ENCODE measurements around the gene BRD4. TPM values are rescaled to one million over a fixed set of nuclear protein-coding genes. Genes with fewer than 3 reads are reported as not detected.

Gene BRD4
- total RNA-seq, 3 donors from 2014 or later, result 102 to 113 (median 112) TPM

DNA sequence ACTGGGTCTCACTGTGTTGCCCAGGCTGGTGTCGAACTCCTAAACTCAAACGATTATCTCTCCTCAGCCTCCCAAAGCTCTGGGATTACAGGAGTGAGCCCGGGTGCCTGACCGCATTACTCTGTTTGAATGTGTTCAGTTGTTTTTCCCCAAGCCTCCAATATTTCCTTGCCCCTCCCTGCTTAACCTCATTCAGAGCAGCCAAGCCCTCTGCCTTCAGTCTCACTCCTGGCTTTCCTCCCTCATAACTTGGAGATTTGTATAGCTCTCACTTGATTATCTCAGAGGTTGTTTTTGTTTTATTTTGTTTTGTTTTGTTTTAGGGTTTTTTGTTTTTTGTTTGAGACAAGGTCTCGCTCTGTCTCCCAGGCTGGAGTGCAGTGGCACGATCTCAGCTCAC is 111.5 kb downstream of the BRD4 start:
- Mint-ChIP-seq H3K36me3 (ENCODE audit: insufficient read depth) (no peaks in the 10 kb centered on the region), H3K4me3 (no peak overlapping the region), H3K4me1 (ENCODE audit: low read depth) (peaks cover 18% of the 10 kb centered on the region), H3K27me3 (ENCODE audit: low read depth) (peaks cover 21% of the 10 kb centered on the region), H3K9me3 (no peaks in the 10 kb centered on the region)
- ATAC-seq, result no peak
- DNase-seq, result no peak

DNA sequence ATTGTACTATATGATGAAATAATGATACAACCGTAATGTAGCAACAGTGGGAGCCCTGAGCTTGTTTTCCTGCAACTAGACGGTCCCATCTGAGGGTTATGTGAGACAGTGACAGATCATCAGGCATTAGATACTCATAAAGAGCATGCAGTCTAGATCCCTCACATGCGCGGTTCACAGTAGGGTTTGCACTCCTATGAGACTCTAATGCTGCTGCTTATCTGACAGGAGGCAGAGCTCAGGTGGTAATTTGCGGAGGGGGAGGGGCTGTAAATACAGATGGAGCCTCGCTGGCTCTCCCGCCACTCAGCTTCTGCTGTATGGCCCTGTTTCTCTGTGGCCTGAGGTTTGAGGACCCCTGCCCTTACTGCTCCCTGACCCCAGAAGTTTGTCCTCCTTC is 113.8 kb downstream of the BRD4 start:
- ATAC-seq, result no peak
- no peaks in the 10 kb centered on the region for H3K9me3 Mint-ChIP-seq
- no peak for DNase-seq

DNA sequence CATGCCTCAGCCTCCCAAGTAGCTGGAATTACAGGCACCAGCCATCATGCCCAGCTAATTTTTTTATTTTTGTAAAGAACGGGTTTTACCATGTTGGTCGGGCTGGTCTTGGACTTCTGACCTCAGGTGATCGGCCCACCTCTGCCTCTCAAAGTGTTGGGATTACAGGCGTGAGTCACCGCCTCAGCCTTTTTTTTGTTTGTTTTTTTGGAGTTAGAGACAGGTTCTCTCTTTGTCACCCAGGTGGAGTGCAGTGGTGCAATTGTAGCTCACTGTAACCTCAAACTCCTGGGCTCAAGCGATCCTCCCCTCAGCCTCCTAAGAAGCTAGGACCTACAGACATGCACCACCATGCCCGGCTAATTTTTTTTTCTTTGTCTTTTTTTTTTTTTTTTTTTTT is 116.0 kb downstream of the BRD4 start:
- H3K36me3 Mint-ChIP-seq (ENCODE audit: insufficient read depth), result no peaks in the 10 kb centered on the region
- H3K4me1 Mint-ChIP-seq (ENCODE audit: low read depth), result no peaks in the 10 kb centered on the region
- DNase-seq (no peak), ATAC-seq (no peak)
- H3K4me3 Mint-ChIP-seq, result no peak overlapping the region
- no peaks in the 10 kb centered on the region for H3K9me3 Mint-ChIP-seq
- peaks cover 3% of the 10 kb centered on the region for H3K27me3 Mint-ChIP-seq (ENCODE audit: low read depth)

More for the DNA sequence above, 113.8 kb downstream of the BRD4 start:
- H3K4me1 Mint-ChIP-seq (ENCODE audit: low read depth), result peaks cover 12% of the 10 kb centered on the region
- peaks cover 14% of the 10 kb centered on the region for H3K27me3 Mint-ChIP-seq (ENCODE audit: low read depth)
- no peak overlapping the region for H3K4me3 Mint-ChIP-seq
- H3K36me3 Mint-ChIP-seq (ENCODE audit: insufficient read depth), result no peaks in the 10 kb centered on the region

DNA sequence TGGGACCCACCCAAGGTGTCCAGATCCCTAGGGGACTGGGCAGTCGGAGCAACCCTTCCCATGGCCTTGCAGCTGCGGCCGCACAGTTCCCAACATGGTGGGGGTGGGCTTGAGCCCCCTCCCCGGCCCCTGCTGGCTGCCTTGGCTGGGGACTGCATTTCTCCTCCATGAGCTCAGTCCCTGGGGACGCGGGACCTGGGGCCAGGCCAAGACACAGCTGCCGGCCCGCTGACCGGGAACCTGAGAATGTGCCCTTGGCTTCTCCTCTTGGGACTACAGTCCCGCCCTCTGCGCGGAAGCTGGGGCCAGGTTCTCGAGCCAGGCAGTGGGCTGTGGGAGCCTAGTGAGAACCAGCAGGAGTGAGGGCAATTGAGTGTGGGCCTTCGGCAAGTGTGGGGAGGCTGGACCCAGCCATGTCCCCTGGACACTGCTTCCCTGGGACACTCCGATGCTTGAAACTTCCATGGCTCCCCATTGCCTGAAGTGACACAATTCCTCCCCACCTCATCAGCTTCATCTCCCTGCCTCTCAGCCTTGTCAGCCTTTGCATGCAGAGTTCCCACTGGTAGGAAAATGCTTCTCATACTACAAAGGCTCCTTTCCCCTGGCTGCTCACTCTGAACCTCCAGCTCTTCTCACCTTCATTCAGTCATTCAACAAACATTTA is 118.5 kb downstream of the BRD4 start:
- peaks cover 3% of the 10 kb centered on the region for H3K27me3 Mint-ChIP-seq (ENCODE audit: low read depth)

DNA sequence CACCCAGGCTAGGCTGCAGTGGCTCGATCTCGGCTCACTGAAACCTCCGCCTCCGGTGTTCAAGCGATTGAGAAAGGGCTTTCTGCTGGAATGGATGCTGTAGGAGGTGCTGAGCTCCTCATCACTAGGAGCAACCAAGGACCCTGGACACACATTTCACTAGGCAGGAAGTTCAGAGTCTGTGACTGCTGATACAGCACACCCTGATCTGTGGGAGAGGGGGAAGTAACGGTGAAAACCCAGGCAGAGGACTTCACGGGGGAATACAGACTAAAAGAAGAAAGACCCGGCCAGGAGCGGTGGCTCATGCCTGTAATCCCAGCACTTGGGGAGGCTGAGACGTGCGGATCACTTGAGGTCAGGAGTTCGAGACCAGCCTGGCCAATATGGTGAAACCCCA is 119.6 kb downstream of the BRD4 start:
- no peaks in the 10 kb centered on the region for H3K36me3 Mint-ChIP-seq (ENCODE audit: insufficient read depth)
- H3K4me1 Mint-ChIP-seq (ENCODE audit: low read depth), result no peaks in the 10 kb centered on the region
- peaks cover 3% of the 10 kb centered on the region for H3K27me3 Mint-ChIP-seq (ENCODE audit: low read depth)
- ATAC-seq, result no peak
- no peak overlapping the region for H3K4me3 Mint-ChIP-seq
- no peak for DNase-seq
- no peaks in the 10 kb centered on the region for H3K9me3 Mint-ChIP-seq

More for the DNA sequence above, 118.5 kb downstream of the BRD4 start:
- H3K9me3 Mint-ChIP-seq, result no peaks in the 10 kb centered on the region
- DNase-seq, result no peak
- H3K4me3 Mint-ChIP-seq, result no peak overlapping the region
- no peaks in the 10 kb centered on the region for H3K4me1 Mint-ChIP-seq (ENCODE audit: low read depth)
- ATAC-seq, result no peak
- H3K36me3 Mint-ChIP-seq (ENCODE audit: insufficient read depth), result no peaks in the 10 kb centered on the region

DNA sequence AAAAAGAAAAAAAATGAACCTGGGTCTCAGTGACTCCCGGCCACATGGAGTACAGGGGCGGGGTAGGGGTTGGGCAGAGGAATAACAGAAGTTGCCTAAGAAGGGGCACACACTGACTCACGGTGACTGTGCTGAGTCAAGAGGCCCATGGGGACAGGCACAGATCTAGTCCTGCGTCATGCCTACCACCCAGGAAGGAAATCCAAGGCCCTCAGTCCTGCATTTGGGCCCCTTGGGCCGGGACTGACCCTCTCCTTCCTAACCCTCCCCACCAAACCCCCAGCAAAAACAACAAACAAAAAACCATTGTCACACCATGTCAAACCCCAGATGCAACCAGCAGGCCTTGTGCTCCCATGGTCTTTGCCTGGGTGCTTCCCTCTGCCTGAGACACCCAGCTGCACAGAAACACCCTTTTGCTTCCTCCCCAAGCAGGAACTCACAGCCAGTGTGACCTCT is 122.0 kb downstream of the BRD4 start:
- no peaks in the 10 kb centered on the region for H3K4me1 Mint-ChIP-seq (ENCODE audit: low read depth)
- ATAC-seq (no peak), DNase-seq (no peak)
- peaks cover 8% of the 10 kb centered on the region for H3K27me3 Mint-ChIP-seq (ENCODE audit: low read depth)
- no peaks in the 10 kb centered on the region for H3K9me3 Mint-ChIP-seq
- H3K36me3 Mint-ChIP-seq (ENCODE audit: insufficient read depth), result no peaks in the 10 kb centered on the region
- no peak overlapping the region for H3K4me3 Mint-ChIP-seq

DNA sequence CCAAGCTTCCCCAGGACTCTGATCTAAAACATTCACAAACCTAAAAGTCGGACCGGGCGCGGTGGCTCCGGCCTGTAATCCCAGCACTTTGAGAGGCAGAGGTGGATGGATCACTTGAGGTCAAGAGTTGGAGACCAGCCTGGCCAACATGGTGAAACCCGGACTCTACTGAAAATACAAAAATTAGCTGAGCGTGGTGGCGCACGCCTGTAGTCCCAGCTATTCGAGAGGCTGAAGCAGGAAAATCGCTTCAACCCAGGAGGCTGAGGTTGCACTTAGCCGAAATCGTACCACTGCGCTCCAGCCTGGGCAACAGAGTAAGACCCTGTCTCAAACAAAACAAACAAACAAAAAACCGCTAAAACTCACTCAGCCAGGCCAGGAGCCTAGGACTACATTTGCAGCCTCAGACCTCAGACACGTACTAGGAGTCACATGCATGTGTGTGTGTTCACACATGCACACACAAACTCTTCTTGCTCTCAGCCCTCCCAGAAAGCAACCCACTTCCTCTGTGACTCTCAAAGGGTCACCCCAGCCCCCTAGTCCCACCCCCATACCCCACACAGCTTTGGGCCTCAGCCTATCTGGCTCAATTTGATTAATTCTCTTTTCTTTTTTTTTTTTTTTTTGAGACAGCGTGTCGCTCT is 130.8 kb downstream of the BRD4 start:
- no peak for DNase-seq
- Mint-ChIP-seq H3K36me3 (ENCODE audit: insufficient read depth) (no peaks in the 10 kb centered on the region), H3K9me3 (no peaks in the 10 kb centered on the region), H3K4me3 (peak overlapping the region; percentile 52), H3K4me1 (ENCODE audit: low read depth) (peaks cover 19% of the 10 kb centered on the region), H3K27me3 (ENCODE audit: low read depth) (peaks cover 55% of the 10 kb centered on the region)
- no peak for ATAC-seq

DNA sequence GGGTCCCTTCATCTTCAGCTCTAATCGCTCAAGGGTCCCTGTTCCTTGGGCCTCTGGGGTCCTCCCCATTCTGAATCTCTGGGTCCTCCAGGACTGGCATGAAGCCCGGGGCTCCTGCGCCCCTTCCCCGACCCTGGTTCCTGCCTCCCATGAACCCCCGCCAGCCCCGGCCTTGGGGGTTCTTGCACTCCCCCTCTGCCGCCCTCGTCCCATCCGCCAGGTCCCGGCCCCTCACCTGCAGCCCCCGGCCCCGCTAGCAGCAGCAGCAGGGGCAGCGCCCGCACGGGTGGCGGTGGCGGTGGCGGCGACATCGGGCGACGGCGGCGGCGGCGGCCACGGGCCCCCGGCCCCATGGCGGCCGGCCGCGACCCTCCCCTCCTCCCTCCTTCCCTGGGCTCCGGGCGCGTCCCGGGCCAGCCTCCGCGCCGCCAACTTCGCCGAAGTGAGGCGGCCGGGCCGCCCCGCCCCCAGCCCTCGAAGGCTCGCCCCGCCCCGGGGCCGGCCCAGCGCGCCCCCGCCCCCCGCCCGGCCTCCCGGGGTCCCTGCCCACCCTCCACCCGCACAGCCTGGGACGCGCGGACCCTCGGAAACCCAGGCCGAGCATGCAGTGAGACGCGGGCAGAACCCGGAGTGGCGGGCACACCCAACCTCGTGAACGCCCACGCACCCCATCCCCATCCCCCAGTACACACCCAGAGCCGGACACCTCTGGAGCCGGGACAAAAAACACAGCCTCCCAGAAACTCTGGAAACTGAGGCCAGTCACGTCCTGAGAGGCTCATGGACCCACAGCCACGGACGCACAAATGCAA is 131.6 kb downstream of the BRD4 start, which contains the start of gene NOTCH3:
Gene NOTCH3, minus strand, starts transcription at position 443 of the 812 bp plus-strand sequence. Its CDS starts 90 bp downstream, at position 353.
- no peaks in the 10 kb centered on the region for H3K36me3 Mint-ChIP-seq (ENCODE audit: insufficient read depth)
- DNase-seq, result no peak
- H3K9me3 Mint-ChIP-seq, result no peaks in the 10 kb centered on the region
- ATAC-seq, result peak in 1 of 2 donors; percentile 48
- H3K4me3 Mint-ChIP-seq, result peak within 1 kb of the TSS; percentile 52
- peaks cover 21% of the 10 kb centered on the region for H3K4me1 Mint-ChIP-seq (ENCODE audit: low read depth)
- peaks cover 58% of the 10 kb centered on the region for H3K27me3 Mint-ChIP-seq (ENCODE audit: low read depth)

DNA sequence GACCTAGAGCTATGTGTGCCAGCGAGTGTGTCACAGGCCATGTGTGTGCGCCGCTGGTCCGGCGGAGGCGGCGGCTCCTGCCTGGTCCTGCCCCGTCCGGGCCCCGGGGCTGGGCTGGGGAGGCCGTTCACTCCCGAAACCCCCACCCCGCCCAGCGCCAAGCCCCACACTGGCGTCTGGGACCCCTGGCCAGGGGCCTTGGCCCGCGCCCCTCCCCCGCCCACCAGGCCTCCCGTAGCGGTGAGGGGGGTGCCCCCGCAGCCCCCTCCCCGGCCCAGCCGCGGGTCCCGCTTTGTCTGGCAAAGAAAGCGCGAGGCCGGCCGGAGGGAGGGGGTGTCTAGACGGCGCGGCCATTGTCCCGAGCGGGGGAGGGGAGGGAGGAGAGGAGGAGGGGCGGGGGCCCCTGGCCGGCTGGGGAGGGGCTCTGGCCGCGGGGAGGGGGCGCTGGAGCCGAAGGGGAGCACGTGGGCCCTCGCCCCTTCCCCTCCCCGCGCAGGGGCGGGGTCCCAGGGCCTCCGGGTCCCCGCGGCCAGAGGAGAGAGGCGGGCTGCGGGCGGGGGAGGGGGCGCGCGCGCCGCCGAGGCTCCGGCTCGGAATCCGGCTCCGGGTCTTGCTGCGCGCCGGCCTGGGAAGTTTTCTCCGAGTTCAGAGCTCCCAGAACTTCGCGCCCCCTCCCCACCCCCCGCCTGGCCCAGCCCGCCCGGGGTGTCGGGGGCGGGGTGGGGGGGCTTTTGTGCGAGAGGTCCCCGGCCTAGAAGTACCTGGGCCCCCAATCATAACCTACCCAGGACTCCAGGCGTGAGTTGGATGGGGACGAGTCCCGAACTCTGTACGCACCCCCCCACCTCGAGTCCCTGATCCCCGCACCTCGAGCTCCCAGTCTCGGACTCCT is 132.4 kb downstream of the BRD4 start:
- no peak for ATAC-seq
- H3K9me3 Mint-ChIP-seq, result no peaks in the 10 kb centered on the region
- no peak for DNase-seq
- no peaks in the 10 kb centered on the region for H3K36me3 Mint-ChIP-seq (ENCODE audit: insufficient read depth)
- H3K4me1 Mint-ChIP-seq (ENCODE audit: low read depth), result peaks cover 21% of the 10 kb centered on the region
- H3K4me3 Mint-ChIP-seq, result peak overlapping the region; percentile 50
- H3K27me3 Mint-ChIP-seq (ENCODE audit: low read depth), result peaks cover 59% of the 10 kb centered on the region

DNA sequence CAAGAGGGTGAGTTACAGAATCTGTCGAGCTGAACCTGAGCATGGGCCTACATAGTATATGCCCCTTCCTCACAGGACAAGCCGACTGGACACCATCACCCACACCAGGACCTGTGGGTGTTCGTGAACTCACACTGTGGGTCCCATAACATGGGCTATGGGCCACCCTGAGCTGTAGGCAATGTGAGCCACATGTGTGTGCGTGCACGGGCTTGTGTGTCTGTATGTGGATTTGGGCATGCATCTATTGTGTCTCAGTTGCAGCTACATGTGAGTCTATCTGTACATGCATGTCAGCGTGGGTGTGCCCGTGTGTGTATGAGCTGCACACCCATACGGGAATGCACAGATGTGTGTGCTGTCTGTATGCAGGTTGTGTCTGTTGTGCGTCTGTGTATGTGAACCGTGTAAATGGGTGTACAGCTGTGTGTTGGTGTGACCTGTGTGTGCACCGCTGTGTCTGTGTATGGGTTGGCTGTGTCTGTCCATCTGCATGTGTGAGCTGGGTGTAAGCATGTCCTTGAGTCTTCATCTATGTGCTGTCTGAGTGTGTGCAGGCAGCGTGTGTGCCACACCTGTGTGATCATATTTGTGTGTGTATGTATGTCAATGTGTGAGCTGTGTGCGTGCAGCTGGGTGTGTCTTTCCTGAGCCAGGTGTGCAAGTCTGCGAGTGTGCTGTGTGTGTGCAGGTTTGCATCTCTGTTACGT is 133.2 kb downstream of the BRD4 start:
- Mint-ChIP-seq H3K27me3 (ENCODE audit: low read depth) (peaks cover 66% of the 10 kb centered on the region), H3K4me3 (peak overlapping the region; percentile 50), H3K9me3 (no peaks in the 10 kb centered on the region), H3K36me3 (ENCODE audit: insufficient read depth) (no peaks in the 10 kb centered on the region), H3K4me1 (ENCODE audit: low read depth) (peaks cover 25% of the 10 kb centered on the region)
- ATAC-seq (no peak), DNase-seq (no peak)

DNA sequence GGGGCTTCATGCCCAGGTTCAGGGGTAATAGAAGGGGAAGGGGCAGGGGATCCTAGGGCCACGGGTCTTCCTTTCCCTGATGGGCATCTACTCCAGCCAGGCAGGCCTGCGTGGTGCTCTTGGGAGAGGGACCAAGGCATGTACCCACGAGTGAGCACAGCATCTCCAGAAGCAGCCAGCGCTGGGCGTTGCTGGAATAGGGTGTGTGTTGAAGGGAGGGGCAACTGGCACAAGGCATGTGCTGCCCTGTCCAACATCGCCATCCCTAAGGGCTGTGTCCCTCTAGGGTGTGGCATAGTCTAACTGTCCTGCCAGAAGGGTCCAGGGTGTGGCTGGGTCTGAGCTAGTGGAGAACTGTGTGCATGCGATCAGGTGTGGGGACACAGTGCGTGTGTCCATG is 134.4 kb downstream of the BRD4 start:
- Mint-ChIP-seq H3K4me1 (ENCODE audit: low read depth) (peaks cover 25% of the 10 kb centered on the region), H3K4me3 (no peak overlapping the region), H3K36me3 (ENCODE audit: insufficient read depth) (no peaks in the 10 kb centered on the region), H3K27me3 (ENCODE audit: low read depth) (peaks cover 71% of the 10 kb centered on the region), H3K9me3 (no peaks in the 10 kb centered on the region)
- no peak for ATAC-seq
- no peak for DNase-seq

DNA sequence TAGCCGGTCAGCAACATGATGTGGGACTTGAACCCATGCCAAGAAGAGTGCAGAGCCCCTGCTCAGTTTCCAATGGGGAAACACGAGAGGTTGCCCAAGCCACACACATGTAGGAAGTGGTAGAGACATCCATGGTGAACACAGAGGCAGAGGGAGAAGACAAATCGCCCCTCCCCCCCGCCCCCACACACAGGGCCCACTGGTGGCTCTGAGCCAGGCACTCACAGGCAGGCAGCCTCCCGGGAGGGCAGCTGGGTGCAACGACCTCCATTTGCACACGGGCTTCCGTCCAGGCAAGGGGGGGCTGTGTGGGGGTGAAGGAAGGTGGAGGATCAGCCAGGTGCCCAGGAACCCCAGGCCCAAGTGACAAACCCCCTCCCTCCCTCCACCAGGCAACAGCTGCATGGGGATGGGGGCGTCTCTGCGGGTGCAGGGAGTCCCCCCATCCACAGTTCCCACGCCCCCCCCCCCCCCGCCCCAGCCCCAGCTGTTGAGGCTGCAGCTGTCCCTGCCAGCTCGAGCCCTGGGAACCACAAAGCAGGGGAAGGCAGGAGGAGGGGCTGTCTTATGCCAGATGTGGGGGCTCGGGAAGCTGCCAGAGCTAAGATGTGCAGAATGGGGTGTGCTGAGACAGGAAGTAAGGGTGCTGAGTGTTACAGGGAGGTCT is 134.9 kb downstream of the BRD4 start:
- ATAC-seq (no peak), DNase-seq (no peak)
- Mint-ChIP-seq H3K36me3 (ENCODE audit: insufficient read depth) (no peaks in the 10 kb centered on the region), H3K9me3 (no peaks in the 10 kb centered on the region), H3K27me3 (ENCODE audit: low read depth) (peaks cover 71% of the 10 kb centered on the region), H3K4me3 (no peak overlapping the region), H3K4me1 (ENCODE audit: low read depth) (peaks cover 25% of the 10 kb centered on the region)

All from activated T-cell treated with anti-CD3 and anti-CD28 coated beads, Interleukin-2, amount 50 U/mL, for 4 hours (primary cell).